ENCODE measurements around the gene PCDHGA8.

DNA sequence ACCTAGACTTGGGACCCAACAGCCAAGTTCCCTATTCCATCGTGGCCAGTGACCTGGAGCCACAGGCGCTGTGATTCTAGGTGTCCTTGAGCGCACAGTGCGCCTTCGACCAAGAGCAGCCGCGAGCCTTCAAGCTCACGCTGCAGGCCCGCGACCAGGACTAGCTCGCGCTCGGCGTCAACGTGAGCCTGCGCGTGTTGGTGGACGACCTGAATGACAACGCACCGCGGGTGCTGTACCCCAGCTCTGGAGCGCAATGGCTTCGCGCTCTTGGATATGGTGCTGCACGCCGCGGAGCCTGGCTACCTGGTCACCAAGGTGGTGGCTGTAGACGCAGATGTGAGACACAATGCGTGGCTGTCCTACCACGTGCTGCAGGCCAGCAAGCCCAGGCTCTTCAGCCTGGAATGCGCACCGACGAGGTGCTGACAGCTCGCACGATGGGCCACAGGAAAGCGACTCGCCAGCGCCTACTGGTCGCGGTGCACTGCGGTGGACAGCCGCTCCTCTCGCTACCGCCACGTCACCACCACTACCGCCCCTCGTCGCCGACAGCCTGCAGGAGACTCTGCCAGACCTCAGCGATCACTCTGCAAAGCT lies 49.2 kb downstream of the PCDHGA8 start:
- TF ChIP-seq RFX5 (IDR thresholded peaks at IDR 0.05), result no peak
- TF ChIP-seq BHLHE40 (IDR thresholded peaks at IDR 0.05; ENCODE audit: low read depth, low read length), result no peak
- no peak for TF ChIP-seq RAD21 (conservative IDR thresholded peaks at IDR 0.05 in 1 of 2, IDR thresholded peaks at IDR 0.05 in 1 of 2)
- no peak for TF ChIP-seq POLR2A (IDR thresholded peaks at IDR 0.05; ENCODE audit: low read length)
- no peak for TF ChIP-seq JUNB (IDR thresholded peaks at IDR 0.05)
- no peak for TF ChIP-seq REST (IDR thresholded peaks at IDR 0.05)
- TF ChIP-seq PHF8 (IDR thresholded peaks at IDR 0.05; ENCODE audit: borderline replicate concordance, low read depth), result no peak
- TF ChIP-seq, protein P1, sequence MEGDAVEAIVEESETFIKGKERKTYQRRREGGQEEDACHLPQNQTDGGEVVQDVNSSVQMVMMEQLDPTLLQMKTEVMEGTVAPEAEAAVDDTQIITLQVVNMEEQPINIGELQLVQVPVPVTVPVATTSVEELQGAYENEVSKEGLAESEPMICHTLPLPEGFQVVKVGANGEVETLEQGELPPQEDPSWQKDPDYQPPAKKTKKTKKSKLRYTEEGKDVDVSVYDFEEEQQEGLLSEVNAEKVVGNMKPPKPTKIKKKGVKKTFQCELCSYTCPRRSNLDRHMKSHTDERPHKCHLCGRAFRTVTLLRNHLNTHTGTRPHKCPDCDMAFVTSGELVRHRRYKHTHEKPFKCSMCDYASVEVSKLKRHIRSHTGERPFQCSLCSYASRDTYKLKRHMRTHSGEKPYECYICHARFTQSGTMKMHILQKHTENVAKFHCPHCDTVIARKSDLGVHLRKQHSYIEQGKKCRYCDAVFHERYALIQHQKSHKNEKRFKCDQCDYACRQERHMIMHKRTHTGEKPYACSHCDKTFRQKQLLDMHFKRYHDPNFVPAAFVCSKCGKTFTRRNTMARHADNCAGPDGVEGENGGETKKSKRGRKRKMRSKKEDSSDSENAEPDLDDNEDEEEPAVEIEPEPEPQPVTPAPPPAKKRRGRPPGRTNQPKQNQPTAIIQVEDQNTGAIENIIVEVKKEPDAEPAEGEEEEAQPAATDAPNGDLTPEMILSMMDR (IDR thresholded peaks at IDR 0.05), result no peak
- no peak for TF ChIP-seq EHMT2 (IDR thresholded peaks at IDR 0.05; ENCODE audit: low read depth)
- no peak for TF ChIP-seq RNF2 (IDR thresholded peaks at IDR 0.05; ENCODE audit: borderline replicate concordance, low read depth)
- TF ChIP-seq FOSL2 (IDR thresholded peaks at IDR 0.05), result no peak
- no peak for TF ChIP-seq FOSL2 (CRISPR knock-in tag; IDR thresholded peaks at IDR 0.05)
- no peak for TF ChIP-seq RCOR1 (IDR thresholded peaks at IDR 0.05; ENCODE audit: low read depth, low read length)
- no peak for TF ChIP-seq MAZ (IDR thresholded peaks at IDR 0.05; ENCODE audit: borderline replicate concordance, low read depth, low read length)
- TF ChIP-seq JUN (IDR thresholded peaks at IDR 0.05), result no peak
